ENCODE measurements around the gene BLMH. TPM values are rescaled to one million over a fixed set of nuclear protein-coding genes. Genes with fewer than 3 reads are reported as not detected.

BLMH gene
- polyA plus RNA-seq, 1 experiment: 20.3 TPM

GRCh38 chr17:30229012-30229411 lies 62.7 kb downstream of the BLMH start:
- Histone ChIP-seq H3K4me3 (ENCODE audit: low read depth, low read length) (no peak overlapping the region), H3K9me3 (ENCODE audit: control insufficient read depth, insufficient read depth, low read length) (no peaks in the 10 kb centered on the region), H3K27me3 (ENCODE audit: control insufficient read depth, insufficient read depth, low read length) (peaks cover 58% of the 10 kb centered on the region), H3K27ac (ENCODE audit: low read depth, low read length) (no peak overlapping the region)
- no peak for DNase-seq (ENCODE audit: low read depth, low spot score)
- POLR2A ChIA-PET: no interaction called here
- CTCF ChIA-PET: interaction anchor here (0.7 kb wide), 1 partner anchor 8 kb away, joined by 8 read pairs; no protein-coding TSS in a partner anchor
- TF ChIP-seq CTCF (IDR thresholded peaks at IDR 0.05; ENCODE audit: low read depth, low read length): no peak

GRCh38 chr17:30228011-30228410 lies 63.7 kb downstream of the BLMH start:
- H3K9me3 ChIP-seq (ENCODE audit: control insufficient read depth, insufficient read depth, low read length): no peaks in the 10 kb centered on the region
- peaks cover 48% of the 10 kb centered on the region for H3K27me3 ChIP-seq (ENCODE audit: control insufficient read depth, insufficient read depth, low read length)
- H3K4me3 ChIP-seq (ENCODE audit: low read depth, low read length): no peak overlapping the region
- no peak for TF ChIP-seq CTCF (IDR thresholded peaks at IDR 0.05; ENCODE audit: low read depth, low read length)
- no peak for DNase-seq (ENCODE audit: low read depth, low spot score)
- CTCF ChIA-PET: no interaction called here
- POLR2A ChIA-PET: no interaction called here
- H3K27ac ChIP-seq (ENCODE audit: low read depth, low read length): no peak overlapping the region

GRCh38 chr17:30226878-30227277 lies 64.9 kb downstream of the BLMH start:
- ChIA-PET CTCF (no interaction called here), POLR2A (no interaction called here)
- no peak for TF ChIP-seq CTCF (IDR thresholded peaks at IDR 0.05; ENCODE audit: low read depth, low read length)
- no peaks in the 10 kb centered on the region for H3K9me3 ChIP-seq (ENCODE audit: control insufficient read depth, insufficient read depth, low read length)
- no peak overlapping the region for H3K27ac ChIP-seq (ENCODE audit: low read depth, low read length)
- H3K4me3 ChIP-seq (ENCODE audit: low read depth, low read length): no peak overlapping the region
- peaks cover 41% of the 10 kb centered on the region for H3K27me3 ChIP-seq (ENCODE audit: control insufficient read depth, insufficient read depth, low read length)
- no peak for DNase-seq (ENCODE audit: low read depth, low spot score)

GRCh38 chr17:30225919-30226553 lies 65.7 kb downstream of the BLMH start:
- CTCF ChIA-PET: no interaction called here
- POLR2A ChIA-PET: interaction anchor here (0.5 kb wide), 1 partner anchor 11 kb away, joined by 3 read pairs; no protein-coding TSS in a partner anchor
- H3K27ac ChIP-seq (ENCODE audit: low read depth, low read length): no peak overlapping the region
- no peak for TF ChIP-seq CTCF (IDR thresholded peaks at IDR 0.05; ENCODE audit: low read depth, low read length)
- no peak for DNase-seq (ENCODE audit: low read depth, low spot score)
- H3K27me3 ChIP-seq (ENCODE audit: control insufficient read depth, insufficient read depth, low read length): peaks cover 37% of the 10 kb centered on the region
- no peaks in the 10 kb centered on the region for H3K9me3 ChIP-seq (ENCODE audit: control insufficient read depth, insufficient read depth, low read length)
- H3K4me3 ChIP-seq (ENCODE audit: low read depth, low read length): no peak overlapping the region

- no peaks in the 10 kb centered on the region for H3K9me3 ChIP-seq (ENCODE audit: control insufficient read depth, insufficient read depth, low read length)
- TF ChIP-seq CTCF (IDR thresholded peaks at IDR 0.05; ENCODE audit: low read depth, low read length): no peak
- ChIA-PET POLR2A (interaction anchor here (0.5 kb wide), 1 partner anchor 12 kb away, joined by 3 read pairs; no protein-coding TSS in a partner anchor), CTCF (no interaction called here)
- no peak for DNase-seq (ENCODE audit: low read depth, low spot score)
- peaks cover 37% of the 10 kb centered on the region for H3K27me3 ChIP-seq (ENCODE audit: control insufficient read depth, insufficient read depth, low read length)
- H3K27ac ChIP-seq (ENCODE audit: low read depth, low read length): no peak overlapping the region
- H3K4me3 ChIP-seq (ENCODE audit: low read depth, low read length): no peak overlapping the region
These were observed 66.6 kb downstream of the BLMH start for GRCh38 chr17:30225112-30225511.

Measured in AG04450 (cell line).